Calu3 (cell line): Measurements from ENCODE around the gene CACNA1E. TPM values are rescaled to one million over a fixed set of nuclear protein-coding genes. Genes with fewer than 3 reads are reported as not detected.

ENCODE experiments used
- BruUV-seq: library from RNA; stranded (reverse); fragments of 400-500 nt; replicated peaks from 2 replicates; lab custom pipeline; 2021; lab: Mats Ljungman, UMichigan
- CTCF ChIA-PET: fragments of 300-600 bp; sonication (Branson Sonifier 250); formaldehyde crosslinking; loops from one replicate; lab custom pipeline; 2022; ENCODE audit warnings: antibody characterized with exemption; lab: Charles Lee
- DNase-seq: peaks from one replicate; pipeline ENCODE4 v3.0.0; 2022
- H3K27ac Mint-ChIP-seq: one replicate; pipeline ENCODE4 v1.8.0; 2022; ENCODE audit warnings: mixed read lengths; ENCODE audit not compliant: unreplicated experiment
- H3K27me3 Mint-ChIP-seq: one replicate; pipeline ENCODE4 v1.8.0; 2022; ENCODE audit warnings: mixed read lengths; ENCODE audit not compliant: unreplicated experiment
- H3K36me3 Mint-ChIP-seq: one replicate; pipeline ENCODE4 v1.8.0; 2022; ENCODE audit warnings: mild to moderate bottlenecking, moderate library complexity, mixed read lengths; ENCODE audit not compliant: insufficient read depth, unreplicated experiment
- H3K4me1 Mint-ChIP-seq: one replicate; pipeline ENCODE4 v1.8.0; 2022; ENCODE audit warnings: mild to moderate bottlenecking, low read depth, mixed read lengths; ENCODE audit not compliant: unreplicated experiment
- H3K4me3 Mint-ChIP-seq: one replicate; pipeline ENCODE4 v1.8.0; 2022; ENCODE audit warnings: mild to moderate bottlenecking, low read depth, moderate library complexity, mixed read lengths; ENCODE audit not compliant: unreplicated experiment
- H3K9me3 Mint-ChIP-seq: one replicate; pipeline ENCODE4 v1.8.0; 2022; ENCODE audit warnings: low read depth, mixed read lengths; ENCODE audit not compliant: unreplicated experiment
- CTCF ChIP-seq: fragments of 200-600 bp; IDR thresholded peaks from one replicate; pipeline ENCODE4 v1.8.0; 2022; ENCODE audit warnings: antibody characterized with exemption; ENCODE audit not compliant: unreplicated experiment
- intact Hi-C: fragments of 100-400 bp; cut with micrococcal nuclease; formaldehyde crosslinking; loops from one replicate; pipeline ENCODE4 v1.10.0; 2022; ENCODE audit not compliant: unreplicated experiment
- total RNA-seq: library from RNA; stranded (reverse); gene quantifications from 2 replicates; pipeline ENCODE4 v1.2.3, GENCODE V29; 2022

The CACNA1E gene
- total RNA-seq, 1 experiment from 2014 or later, result not detected

GRCh38 chr1:181754103-181754502 is 270.8 kb downstream of the CACNA1E start:
- H3K27ac Mint-ChIP-seq, result no peak overlapping the region
- BruUV-seq, result no TSS peak
- no peak overlapping the region for H3K4me3 Mint-ChIP-seq
- no peaks in the 10 kb centered on the region for H3K4me1 Mint-ChIP-seq
- H3K36me3 Mint-ChIP-seq, result no peaks in the 10 kb centered on the region
- H3K27me3 Mint-ChIP-seq, result peaks cover 71% of the 10 kb centered on the region
- no peak for TF ChIP-seq CTCF
- intact Hi-C loops, result no loop called here
- H3K9me3 Mint-ChIP-seq, result peaks cover 5% of the 10 kb centered on the region
- CTCF ChIA-PET, result no interaction called here
- no peak for DNase-seq

- CTCF ChIA-PET, result no interaction called here
- Mint-ChIP-seq H3K4me3 (no peak overlapping the region), H3K9me3 (peaks cover 3% of the 10 kb centered on the region), H3K36me3 (no peaks in the 10 kb centered on the region), H3K27ac (no peak overlapping the region), H3K27me3 (peaks cover 50% of the 10 kb centered on the region), H3K4me1 (no peaks in the 10 kb centered on the region)
- no TSS peak for BruUV-seq
- intact Hi-C loops, result no loop called here
- DNase-seq, result no peak
- no peak for TF ChIP-seq CTCF
These were observed 276.2 kb downstream of the CACNA1E start for GRCh38 chr1:181759481-181759880.

DNA sequence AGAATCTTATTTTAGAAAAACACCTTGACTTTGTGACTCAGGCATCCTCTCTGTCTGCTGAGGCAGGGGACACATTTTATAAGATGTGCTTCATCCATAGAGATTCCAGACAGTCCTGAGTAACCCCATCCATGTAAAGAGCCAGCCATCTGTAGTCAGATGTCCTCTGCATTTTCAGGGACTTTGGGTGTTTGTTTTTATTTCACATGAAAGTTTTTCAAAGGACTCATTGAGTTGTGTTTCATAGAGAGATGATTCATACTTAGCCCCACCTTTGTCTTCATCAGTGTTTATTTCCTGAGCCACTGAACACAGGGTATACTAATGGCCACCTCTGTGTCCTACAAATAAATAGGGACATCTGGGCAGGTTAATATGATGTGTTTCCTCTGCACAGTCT is 280.4 kb downstream of the CACNA1E start:
- TF ChIP-seq CTCF, result no peak
- H3K36me3 Mint-ChIP-seq, result no peaks in the 10 kb centered on the region
- no TSS peak for BruUV-seq
- no peak overlapping the region for H3K4me3 Mint-ChIP-seq
- peaks cover 1% of the 10 kb centered on the region for H3K9me3 Mint-ChIP-seq
- H3K27me3 Mint-ChIP-seq, result peaks cover 12% of the 10 kb centered on the region
- H3K27ac Mint-ChIP-seq, result no peak overlapping the region
- CTCF ChIA-PET, result no interaction called here
- no peaks in the 10 kb centered on the region for H3K4me1 Mint-ChIP-seq
- intact Hi-C loops, result no loop called here
- no peak for DNase-seq

- CTCF ChIA-PET, result no interaction called here
These were observed 282.2 kb downstream of the CACNA1E start for GRCh38 chr1:181765451-181766026.

More at GRCh38 chr1:181765451-181766026, 282.2 kb downstream of the CACNA1E start:
- H3K36me3 Mint-ChIP-seq, result no peaks in the 10 kb centered on the region
- DNase-seq, result no peak
- no peak overlapping the region for H3K4me3 Mint-ChIP-seq
- H3K27ac Mint-ChIP-seq, result no peak overlapping the region
- no TSS peak for BruUV-seq
- peaks cover 12% of the 10 kb centered on the region for H3K27me3 Mint-ChIP-seq
- H3K9me3 Mint-ChIP-seq, result peaks cover 2% of the 10 kb centered on the region
- intact Hi-C loops, result no loop called here
- no peak for TF ChIP-seq CTCF
- H3K4me1 Mint-ChIP-seq, result no peaks in the 10 kb centered on the region
